Measurements from ENCODE around the gene DET1.

Gene DET1

DNA sequence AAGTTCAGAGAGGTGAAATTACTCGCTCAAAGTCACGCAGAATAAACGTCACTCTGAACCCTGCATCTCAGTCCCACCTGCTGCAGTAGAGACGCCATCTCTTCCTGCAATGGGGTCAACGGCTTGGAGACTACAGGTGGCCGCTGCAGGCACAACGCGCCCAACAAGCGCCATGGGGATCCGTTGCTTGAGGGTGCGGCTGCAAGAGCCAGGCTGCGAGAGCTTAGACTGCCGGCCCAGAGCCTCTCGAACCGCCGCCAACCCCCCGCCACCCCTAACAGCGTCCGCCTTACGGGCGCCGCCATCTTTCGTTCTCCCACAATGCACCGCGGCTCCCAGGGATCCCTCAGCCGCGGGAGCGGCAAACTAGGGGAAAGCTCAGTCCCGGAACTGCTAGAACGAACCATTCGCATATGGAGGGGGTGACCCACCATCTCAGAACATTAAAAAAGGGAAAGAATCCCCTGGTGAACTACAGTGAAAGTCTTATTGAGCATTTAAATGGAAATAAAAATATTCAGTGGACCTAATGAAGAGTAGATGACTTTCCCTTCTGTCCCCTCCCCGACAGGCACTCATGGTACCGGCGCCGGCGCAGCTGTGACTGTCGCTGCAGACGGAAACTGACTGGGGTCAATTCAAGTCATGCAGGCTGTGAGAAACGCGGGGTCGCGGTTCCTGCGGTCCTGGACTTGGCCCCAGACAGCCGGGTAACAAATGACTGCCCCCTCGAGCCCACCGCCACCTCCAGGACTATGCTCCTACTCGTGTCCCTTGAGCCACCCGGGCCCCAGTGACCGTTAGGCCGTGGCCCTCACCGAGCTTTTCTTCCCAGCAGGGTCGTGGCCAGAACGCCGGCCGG lies 79.2 kb downstream of the DET1 start, which contains the start of the genes MRPL46 and MRPS11:
Gene MRPL46, minus strand, starts transcription at position 316 of the 862 bp plus-strand sequence. Its CDS starts 11 bp downstream, at position 305.
Gene MRPS11, plus strand, starts transcription at position 636 of the 862 bp plus-strand sequence. Its CDS starts 10 bp downstream, at position 646.
- DNase-seq (ENCODE audit: low spot score) = peak; percentile 94

DNA sequence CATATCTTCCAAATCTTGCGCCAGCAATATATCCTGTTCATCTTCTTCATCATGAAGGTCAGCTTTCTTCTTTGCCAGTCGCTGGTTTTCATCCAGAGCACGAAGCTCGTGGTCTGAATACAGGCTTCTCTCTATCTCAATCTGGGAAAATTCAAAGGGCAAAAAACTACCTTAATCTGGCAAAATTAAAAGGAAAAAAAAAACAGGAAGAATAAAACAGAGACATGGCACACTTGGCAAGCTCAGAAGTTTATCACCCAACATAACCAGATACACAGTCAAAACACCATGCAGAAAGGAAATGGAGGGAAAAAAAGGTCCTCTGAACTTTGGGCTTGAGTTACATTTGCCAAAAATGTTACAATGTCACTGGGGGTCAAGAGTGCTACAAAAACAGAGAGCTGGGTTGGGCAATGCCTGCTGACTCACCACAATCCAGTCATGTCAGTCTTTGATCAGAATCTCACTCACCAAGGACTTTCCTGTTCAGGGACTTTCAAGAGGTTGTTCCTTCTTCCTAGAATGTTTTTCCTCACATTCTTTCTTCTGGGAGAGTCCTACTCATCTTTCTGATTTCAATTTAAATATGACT lies 80.8 kb downstream of the DET1 start:
- peak; percentile 39 for DNase-seq (ENCODE audit: low spot score)

DNA sequence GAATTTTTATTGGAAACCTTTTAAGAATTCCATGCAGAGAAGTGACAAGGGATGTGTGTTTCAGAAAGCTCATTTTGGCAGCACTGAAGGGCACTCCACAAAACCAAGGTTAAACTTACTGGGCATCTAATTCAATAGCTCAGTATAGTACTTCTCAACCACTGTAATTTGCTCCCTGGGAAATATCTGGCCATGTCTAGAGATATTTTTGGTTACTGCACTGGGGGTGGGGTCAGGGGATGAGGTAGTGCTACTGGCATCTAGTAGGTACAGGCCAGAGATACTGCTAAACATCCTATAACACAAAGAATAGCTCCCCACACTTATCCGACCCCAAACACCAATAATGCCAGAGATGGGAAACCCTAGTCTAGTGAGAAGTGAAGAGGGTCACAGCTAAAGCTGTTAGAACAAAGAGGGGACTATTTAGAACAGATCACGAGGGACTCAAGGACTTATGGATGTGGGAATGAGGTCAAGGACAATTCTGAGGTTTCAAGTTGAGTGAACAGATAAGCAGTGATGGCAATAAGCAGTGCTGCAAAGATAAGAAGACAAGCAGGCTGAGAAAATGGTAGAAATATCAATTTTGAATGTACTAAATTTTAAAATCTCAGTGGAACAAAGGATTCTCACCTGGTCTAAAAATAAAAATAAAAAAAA lies 82.5 kb downstream of the DET1 start:
- DNase-seq (ENCODE audit: low spot score) = no peak

Data from LoVo (cell line).